H1 (cell line): ENCODE results near the gene NAT8L. TPM values are rescaled to one million over a fixed set of nuclear protein-coding genes. Genes with fewer than 3 reads are reported as not detected.

Experiments
- CTCF ChIA-PET: fragments of 300-600 bp; sonication (Branson Sonifier 250); formaldehyde crosslinking; loops from one replicate; lab custom pipeline; 2021; ENCODE audit not compliant: partially characterized antibody; lab: Charles Lee
- POLR2A ChIA-PET: fragments of 300-600 bp; sonication (Branson Sonifier 250); formaldehyde crosslinking; loops from one replicate; lab custom pipeline; 2021; ENCODE audit warnings: inconsistent platforms; ENCODE audit not compliant: partially characterized antibody; lab: Charles Lee
- DNase-seq, 2 experiments: peaks; one replicate each; pipeline versions ENCODE4 v3.0.0 to v3.0.0-alpha.2; 2010 to 2022; ENCODE audit warnings: low spot score in 2 of 2, low read depth in 1 of 2, mixed read lengths in 1 of 2
- FAIRE-seq: peaks from 2 replicates; lab custom pipeline; 2011; peaks lifted over from hg19 to GRCh38; lab: Jason Lieb, UNC
- H2AFZ ChIP-seq: 2 replicates; pipeline ENCODE4 v1.8.1; 2012; ENCODE audit warnings: low read length, inconsistent platforms
- H2AK5ac ChIP-seq: 2 replicates; pipeline ENCODE4 v1.6.1; 2013; ENCODE audit warnings: low read depth, low read length
- H2BK120ac ChIP-seq: replicated peaks from 2 replicates; pipeline ENCODE3; 2013; ENCODE audit warnings: low read depth, low read length, inconsistent platforms
- H2BK12ac ChIP-seq: 2 replicates; pipeline ENCODE4 v1.6.1; 2013; ENCODE audit warnings: low read depth, low read length
- H2BK15ac ChIP-seq: 2 replicates; pipeline ENCODE4 v1.6.1; 2013; ENCODE audit warnings: low read length
- H2BK20ac ChIP-seq: 2 replicates; pipeline ENCODE4 v1.6.1; 2013; ENCODE audit warnings: low read length
- H2BK5ac ChIP-seq: 2 replicates; pipeline ENCODE4 v1.6.1; 2013; ENCODE audit warnings: low read depth, low read length
- H3K14ac ChIP-seq: 2 replicates; pipeline ENCODE4 v1.6.1; 2013; ENCODE audit warnings: inconsistent platforms; ENCODE audit not compliant: insufficient read length
- H3K18ac ChIP-seq: 2 replicates; pipeline ENCODE4 v1.6.1; 2013; ENCODE audit warnings: low read length; ENCODE audit errors: extremely low read depth
- H3K23ac ChIP-seq: 2 replicates; pipeline ENCODE4 v1.6.1; 2013; ENCODE audit warnings: inconsistent platforms; ENCODE audit not compliant: insufficient read length
- H3K23me2 ChIP-seq: 2 replicates; pipeline ENCODE4 v1.6.1; 2013; ENCODE audit warnings: low read depth, low read length
- H3K27ac ChIP-seq: 2 replicates; pipeline ENCODE4 v1.6.1; 2011; ENCODE audit warnings: low read depth, low read length, inconsistent platforms
- H3K27me3 ChIP-seq, 4 experiments: replicated peaks in 1 of 4; 1 replicate in 1 of 4; 2 replicates in 3 of 4; pipeline versions ENCODE4 v1.6.1 to v1.8.1; 2011 to 2013; ENCODE audit warnings: low read length in 3 of 4, mild to moderate bottlenecking in 3 of 4, inconsistent platforms in 2 of 4, mixed read lengths in 2 of 4, moderate library complexity in 1 of 4; ENCODE audit not compliant: control insufficient read depth in 3 of 4, insufficient read depth in 3 of 4; ENCODE audit errors: extremely low read depth in 1 of 4
- H3K36me3 ChIP-seq, 4 experiments: 2 replicates each; pipeline versions ENCODE4 v1.6.1 to v1.8.1; 2011 to 2013; ENCODE audit warnings: mild to moderate bottlenecking in 4 of 4, low read length in 3 of 4, moderate library complexity in 2 of 4, control low read depth in 1 of 4, inconsistent platforms in 1 of 4; ENCODE audit not compliant: insufficient read depth in 4 of 4, control insufficient read depth in 2 of 4
- H3K4ac ChIP-seq: replicated peaks from 2 replicates; pipeline ENCODE3; 2013; ENCODE audit warnings: low read length, low read depth, mixed read lengths, inconsistent platforms; ENCODE audit not compliant: insufficient read length
- H3K4me1 ChIP-seq, 4 experiments: replicated peaks in 1 of 4; 1 replicate in 1 of 4; 2 replicates in 3 of 4; pipeline versions ENCODE4 v1.6.1 to v1.8.1; 2011 to 2013; ENCODE audit warnings: low read length in 3 of 4, inconsistent platforms in 2 of 4, mixed read lengths in 1 of 4; ENCODE audit not compliant: insufficient read depth in 4 of 4, control insufficient read depth in 3 of 4
- H3K4me2 ChIP-seq, 2 experiments: 2 replicates each; pipeline versions ENCODE4 v1.6.1 to v1.8.1; 2011 to 2013; ENCODE audit warnings: low read depth in 2 of 2, low read length in 2 of 2, control low read depth in 1 of 2, inconsistent platforms in 1 of 2, mild to moderate bottlenecking in 1 of 2; ENCODE audit not compliant: insufficient read depth in 1 of 2
- H3K4me3 ChIP-seq, 4 experiments: fragments of 200-600, 300-600 bp in 1 of 4; sonication (generic), shearing (Covaris generic), sonication (Bioruptor Twin) in 1 of 4; 2 replicates each; pipeline versions ENCODE4 v1.5.1 to v1.8.1; 2011 to 2016; ENCODE audit warnings: low read length in 4 of 4, low read depth in 3 of 4, control low read depth in 2 of 4, inconsistent platforms in 2 of 4, mild to moderate bottlenecking in 2 of 4, mixed read lengths in 1 of 4, moderate library complexity in 1 of 4; ENCODE audit not compliant: insufficient read depth in 2 of 4; ENCODE audit errors: extremely low read depth in 1 of 4
- H3K56ac ChIP-seq: replicated peaks from 2 replicates; pipeline ENCODE3; 2013; ENCODE audit warnings: low read depth, mild to moderate bottlenecking, mixed read lengths, low read length, inconsistent platforms; ENCODE audit not compliant: insufficient read length
- H3K79me1 ChIP-seq: 2 replicates; pipeline ENCODE4 v1.6.1; 2013; ENCODE audit warnings: low read depth, low read length, control low read depth
- H3K79me2 ChIP-seq, 2 experiments: 2 replicates each; pipeline versions ENCODE4 v1.6.1 to v1.8.1; 2012 to 2013; ENCODE audit warnings: low read length in 2 of 2, mild to moderate bottlenecking in 2 of 2, inconsistent platforms in 1 of 2; ENCODE audit not compliant: insufficient read depth in 2 of 2, control insufficient read depth in 1 of 2
- H3K9ac ChIP-seq, 4 experiments: replicated peaks in 1 of 4; 1 replicate in 1 of 4; 2 replicates in 3 of 4; pipeline versions ENCODE4 v1.6.1 to v1.8.1; 2011 to 2013; ENCODE audit warnings: low read depth in 3 of 4, low read length in 3 of 4, control low read depth in 2 of 4, mild to moderate bottlenecking in 2 of 4, moderate library complexity in 2 of 4, inconsistent platforms in 1 of 4; ENCODE audit errors: extremely low read depth in 1 of 4
- H3K9me3 ChIP-seq, 2 experiments: 2 replicates each; pipeline versions ENCODE4 v1.6.1 to v1.8.1; 2012 to 2013; ENCODE audit warnings: mild to moderate bottlenecking in 2 of 2, moderate library complexity in 2 of 2, control low read depth in 1 of 2, inconsistent platforms in 1 of 2, low read depth in 1 of 2, low read length in 1 of 2, mixed read lengths in 1 of 2; ENCODE audit not compliant: insufficient read depth in 2 of 2
- H4K20me1 ChIP-seq, 2 experiments: replicated peaks in 1 of 2; 2 replicates each; pipeline versions ENCODE3 to v1.8.1; 2011 to 2013; ENCODE audit warnings: inconsistent platforms in 2 of 2, low read length in 2 of 2, mild to moderate bottlenecking in 1 of 2; ENCODE audit not compliant: insufficient read depth in 2 of 2, control insufficient read depth in 1 of 2
- H4K5ac ChIP-seq: 2 replicates; pipeline ENCODE4 v1.6.1; 2013; ENCODE audit warnings: low read length, low read depth, mixed read lengths, inconsistent platforms; ENCODE audit not compliant: insufficient read length
- H4K8ac ChIP-seq: 2 replicates; pipeline ENCODE4 v1.8.0; 2013; ENCODE audit warnings: mild to moderate bottlenecking, moderate library complexity, low read length, inconsistent platforms; ENCODE audit not compliant: insufficient read depth; ENCODE audit errors: extremely low read depth
- H4K91ac ChIP-seq: replicated peaks from 2 replicates; pipeline ENCODE3; 2013; ENCODE audit warnings: low read length, mixed read lengths, inconsistent platforms; ENCODE audit not compliant: insufficient read length
- ASH2L ChIP-seq: fragments of 200-600, 300-600 bp; sonication (generic); IDR thresholded peaks from one replicate; pipeline ENCODE4 v1.7.1; 2017; ENCODE audit warnings: low read length
- ATF3 ChIP-seq: IDR thresholded peaks from 2 replicates; pipeline ENCODE4 v1.6.1; 2011; ENCODE audit warnings: low read depth, mild to moderate bottlenecking, low read length; ENCODE audit not compliant: insufficient read depth
- CBX8 ChIP-seq: fragments of 300-800, 300-1000 bp; sonication (generic); IDR thresholded peaks from 2 replicates; pipeline ENCODE4 v1.7.1; 2016; ENCODE audit warnings: low read depth, low read length, borderline replicate concordance
- GABPA ChIP-seq: IDR thresholded peaks from 2 replicates; pipeline ENCODE4 v1.6.1; 2011; ENCODE audit warnings: mild to moderate bottlenecking, low read length, moderate library complexity, borderline replicate concordance; ENCODE audit not compliant: insufficient read depth
- GTF2F1 ChIP-seq: IDR thresholded peaks from 2 replicates; pipeline ENCODE4 v1.6.1; 2012; ENCODE audit warnings: low read depth, low read length, improper control_type of control experiment, borderline replicate concordance
- JUND ChIP-seq: IDR thresholded peaks from 2 replicates; pipeline ENCODE4 v1.6.1; 2011; ENCODE audit warnings: mild to moderate bottlenecking, improper control_type of control experiment, low read length
- KDM1A ChIP-seq: fragments of 200-600, 300-600 bp; sonication (generic); IDR thresholded peaks from 2 replicates; pipeline ENCODE4 v1.7.1; 2016; ENCODE audit warnings: mild to moderate bottlenecking, low read length, borderline replicate concordance
- POLR2A ChIP-seq, 2 experiments: IDR thresholded peaks; 1 replicate in 1 of 2; 2 replicates in 1 of 2; pipeline ENCODE4 v1.6.1; 2011; ENCODE audit warnings: low read depth in 2 of 2, low read length in 2 of 2, mild to moderate bottlenecking in 2 of 2; ENCODE audit errors: control extremely low read depth in 1 of 2
- SIX5 ChIP-seq: IDR thresholded peaks from 2 replicates; pipeline ENCODE4 v1.6.1; 2011; ENCODE audit warnings: mild to moderate bottlenecking, low read depth, low read length
- TAF7 ChIP-seq: optimal IDR thresholded peaks from 2 replicates; pipeline ENCODE3; 2011; ENCODE audit warnings: low read depth, mild to moderate bottlenecking, inconsistent platforms, low read length, moderate library complexity, borderline replicate concordance
- TBP ChIP-seq: IDR thresholded peaks from 2 replicates; pipeline ENCODE4 v1.6.1; 2011; ENCODE audit warnings: low read depth, low read length, improper control_type of control experiment
- TCF12 ChIP-seq: IDR thresholded peaks from 2 replicates; pipeline ENCODE4 v1.6.1; 2011; ENCODE audit warnings: low read depth, mild to moderate bottlenecking, low read length
- TEAD4 ChIP-seq: IDR thresholded peaks from 2 replicates; pipeline ENCODE4 v1.6.1; 2012; ENCODE audit warnings: low read depth, low read length, inconsistent platforms, mixed read lengths
- YY1 ChIP-seq: IDR thresholded peaks from 2 replicates; pipeline ENCODE4 v1.6.1; 2011; ENCODE audit warnings: low read depth, mild to moderate bottlenecking, low read length
- WGBS, 2 experiments: shearing (Covaris generic) in 1 of 2; methylation state at CpG; one replicate each; pipeline versions ENCODE4 v1.1.6 to v1.1.7; 2013 to 2015; ENCODE audit warnings: low lambda C conversion rate in 2 of 2, mixed read lengths in 2 of 2, inconsistent platforms in 1 of 2, low coverage in 1 of 2, missing lambda C conversion rate in 1 of 2; ENCODE audit not compliant: insufficient replicate concordance in 2 of 2, insufficient coverage in 1 of 2, insufficient read length in 1 of 2; ENCODE audit errors: extremely low coverage in 1 of 2, missing lambda C conversion rate in 1 of 2; 5-methylcytosine and 5-hydroxymethylcytosine counted together
- polyA plus RNA-seq, 7 experiments: library from polyadenylated mRNA; depleted of rRNA in 3 of 7; stranded (reverse) in 5 of 7; unstranded in 2 of 7; fragments of >200 nt in 5 of 7; fragments of 200-250 nt in 2 of 7; gene quantifications; 1 replicate in 5 of 7; 2 replicates in 1 of 7; 4 replicates in 1 of 7; pipeline versions ENCODE4 v1.2.1 to v1.2.3, GENCODE V29; 2011 to 2013; ENCODE audit warnings: missing spikeins in 2 of 7, mixed read lengths in 2 of 7
- total RNA-seq: library from RNA; stranded (reverse); fragmentation: NEBNext Ultra II Directional; extraction: Animal tissue kit (Norgen Biotek cat#: 25700); gene quantifications from 2 replicates; pipeline ENCODE4 v1.2.1, GENCODE V29; 2021

NAT8L gene
- total and polyA plus RNA-seq, 2 of the 8 experiments (the other 6 are each of a cell fraction or from before 2014, with no cell fraction given) = 10.8 TPM

GRCh38 chr4:2082118-2082517 is 23.0 kb downstream of the NAT8L start:
- Histone ChIP-seq H2BK20ac (no peak overlapping the region), H4K20me1 (peaks cover 2 to 3% of the 10 kb centered on the region in 2 experiments), H3K4me1 (no peaks in the 10 kb centered on the region), H3K9me3 (no peaks in the 10 kb centered on the region), H3K27me3 (peaks cover 0 to 3% (median under 1%) of the 10 kb centered on the region in 4 experiments; a peak in 1 of 7 replicates), H3K18ac (no peak overlapping the region), H2AK5ac (no peak overlapping the region), H3K4ac (no peak overlapping the region), H3K79me2 (no peaks in the 10 kb centered on the region), H3K4me3 (no peak overlapping the region), H2BK15ac (no peak overlapping the region), H2AFZ (no peak overlapping the region), H3K56ac (no peak overlapping the region), H4K91ac (no peak overlapping the region), H2BK5ac (no peak overlapping the region), H3K79me1 (no peaks in the 10 kb centered on the region), H3K23ac (no peak overlapping the region), H3K27ac (no peak overlapping the region), H2BK12ac (no peak overlapping the region)
- ChIA-PET CTCF (interaction anchor here (1.1 to 1.3 kb wide), 4 partner anchors 13 to 272 kb away, joined by 3 to 4 read pairs (median 3); no protein-coding TSS in a partner anchor), POLR2A (interaction anchor here (1.2 kb wide), 1 partner anchor 73 kb away, joined by 3 read pairs; no protein-coding TSS in a partner anchor)
- no peak for FAIRE-seq
- peak in 1 of 2 experiments; percentile 33 for DNase-seq
- WGBS, 2 experiments = 87% methylated on average over 3 of the region's 3 CpGs; no CpG with 5 or more reads in 1 of the 2 experiments
- TF ChIP-seq SIX5 (no peak), POLR2A (IDR thresholded peaks at IDR 0.05; ENCODE audit: control extremely low read depth in 1 of 2, low read depth in 2 of 2, low read length in 2 of 2) (no peak), ATF3 (no peak), YY1 (no peak), CBX8 (no peak), TEAD4 (no peak), KDM1A (no peak), TBP (no peak), GTF2F1 (no peak), ASH2L (no peak), TCF12 (no peak), TAF7 (no peak), GABPA (no peak), JUND (no peak)
- TF ChIP-seq, all 59 proteins: peak for 0
- Histone ChIP-seq H4K8ac (no peak overlapping the region), H2BK120ac (no peak overlapping the region), H3K4me2 (no peak overlapping the region), H3K23me2 (no peaks in the 10 kb centered on the region), H4K5ac (no peak overlapping the region), H3K36me3 (no peaks in the 10 kb centered on the region), H3K9ac (no peak overlapping the region), H3K14ac (no peak overlapping the region)
